IPS-20b (cell line): Measurements from ENCODE around the gene GBP4.
"Not testable (repeated sequence)": the region's sequence is repeated elsewhere in the genome, so short reads cannot be mapped to it uniquely, and the experiment has no call there.

Experiments used
- H3K27ac ChIP-seq: one replicate; pipeline ENCODE4 v1.5.1; 2013; ENCODE audit warnings: low read length
- H3K27me3 ChIP-seq: 2 replicates; pipeline ENCODE4 v1.6.1; 2013; ENCODE audit warnings: mild to moderate bottlenecking, low read length, inconsistent platforms; ENCODE audit not compliant: insufficient read depth
- H3K36me3 ChIP-seq: 2 replicates; pipeline ENCODE4 v1.6.1; 2013; ENCODE audit warnings: low read depth, mild to moderate bottlenecking, inconsistent platforms, low read length, moderate library complexity; ENCODE audit not compliant: insufficient read depth
- H3K4me1 ChIP-seq: 2 replicates; pipeline ENCODE4 v1.6.1; 2013; ENCODE audit warnings: mild to moderate bottlenecking, control low read depth, inconsistent platforms, low read length, moderate library complexity; ENCODE audit not compliant: insufficient read depth
- H3K4me3 ChIP-seq: 2 replicates; pipeline ENCODE4 v1.5.1; 2013; ENCODE audit warnings: mild to moderate bottlenecking, low read length, inconsistent platforms
- H3K9ac ChIP-seq: 2 replicates; pipeline ENCODE4 v1.6.1; 2013; ENCODE audit warnings: low read depth, mild to moderate bottlenecking, inconsistent platforms, low read length, moderate library complexity
- H3K9me3 ChIP-seq: 2 replicates; pipeline ENCODE4 v1.6.1; 2013; ENCODE audit warnings: mild to moderate bottlenecking, low read depth, low read length, inconsistent platforms; ENCODE audit not compliant: insufficient read depth

Gene GBP4

GRCh38 chr1:89198491-89199072 lies at the start of gene GBP4:
GBP4 (minus strand) TSS chr1:89198942; CDS start chr1:89198834, 108 bp downstream.
- H3K36me3 ChIP-seq, result no peaks in the 10 kb centered on the region
- H3K4me1 ChIP-seq, result no peaks in the 10 kb centered on the region
- H3K9me3 ChIP-seq, result no peaks in the 10 kb centered on the region
- H3K27ac ChIP-seq, result no peak within 1 kb of the TSS
- H3K9ac ChIP-seq, result no peak within 1 kb of the TSS
- H3K4me3 ChIP-seq, result no peak within 1 kb of the TSS
- H3K27me3 ChIP-seq, result no peaks in the 10 kb centered on the region

GRCh38 chr1:89243046-89243445 lies 44.3 kb upstream of the GBP4 start:
- Histone ChIP-seq H3K9me3 (no peaks in the 10 kb centered on the region), H3K4me1 (peaks cover 14% of the 10 kb centered on the region; the same call in 1 of the 2 replicates), H3K36me3 (no peaks in the 10 kb centered on the region), H3K27me3 (no peaks in the 10 kb centered on the region), H3K27ac (no peak overlapping the region), H3K4me3 (no peak overlapping the region), H3K9ac (no peak overlapping the region)

- Histone ChIP-seq H3K4me1 (no peaks in the 10 kb centered on the region), H3K36me3 (no peaks in the 10 kb centered on the region), H3K27me3 (no peaks in the 10 kb centered on the region), H3K9me3 (peaks cover 21% of the 10 kb centered on the region), H3K9ac (no peak overlapping the region), H3K27ac (no peak overlapping the region), H3K4me3 (no peak overlapping the region)
Measured at GRCh38 chr1:89221341-89221740, 22.6 kb upstream of the GBP4 start.

GRCh38 chr1:89219851-89220250 lies 21.1 kb upstream of the GBP4 start:
- H3K9ac ChIP-seq, result not testable (repeated sequence)

GRCh38 chr1:89218941-89219340 lies 20.2 kb upstream of the GBP4 start:
- H3K36me3 ChIP-seq, H3K4me3 ChIP-seq, H3K27ac ChIP-seq, H3K4me1 ChIP-seq, H3K27me3 ChIP-seq, H3K9ac ChIP-seq: not testable (repeated sequence)
- peaks cover 31% of the 10 kb centered on the region for H3K9me3 ChIP-seq

More at GRCh38 chr1:89219851-89220250, 21.1 kb upstream of the GBP4 start:
- not testable (repeated sequence) for H3K4me3 ChIP-seq, H3K36me3 ChIP-seq, H3K27ac ChIP-seq, H3K27me3 ChIP-seq, H3K4me1 ChIP-seq
- H3K9me3 ChIP-seq, result peaks cover 25% of the 10 kb centered on the region

- no peaks in the 10 kb centered on the region for H3K4me1 ChIP-seq
- H3K36me3 ChIP-seq, result no peaks in the 10 kb centered on the region
- H3K9me3 ChIP-seq, result peaks cover 63% of the 10 kb centered on the region
- H3K4me3 ChIP-seq, result no peak overlapping the region
- no peak overlapping the region for H3K9ac ChIP-seq
- no peak overlapping the region for H3K27ac ChIP-seq
- no peaks in the 10 kb centered on the region for H3K27me3 ChIP-seq
Measured at GRCh38 chr1:89213347-89213746, 14.6 kb upstream of the GBP4 start.

DNA sequence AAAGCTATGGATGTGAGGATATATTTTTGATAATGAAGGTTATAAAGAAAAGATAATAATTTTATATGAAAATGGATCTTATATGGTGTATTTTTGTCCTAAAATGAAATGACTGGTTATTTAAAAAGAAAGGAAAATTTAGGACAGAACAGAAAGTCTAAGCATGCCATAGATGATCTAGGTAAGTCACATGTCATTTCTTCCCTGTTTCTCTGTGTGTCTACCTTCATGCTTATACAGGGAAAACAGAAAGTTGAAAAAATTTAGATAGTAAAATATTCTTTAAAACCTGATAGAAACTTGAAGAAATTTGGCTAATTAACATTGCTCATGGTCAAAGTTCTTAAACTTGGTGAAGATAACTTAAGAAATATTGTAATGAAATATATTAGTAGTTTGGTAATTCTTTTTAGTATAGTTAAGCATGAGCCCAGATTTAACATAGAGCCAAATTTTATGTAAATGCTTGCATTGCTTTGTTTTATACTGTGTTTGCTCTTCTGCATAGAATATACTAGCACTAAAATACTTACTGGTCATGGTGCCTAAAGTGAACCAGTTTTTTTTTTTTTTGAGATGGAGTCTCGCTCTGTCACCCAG lies 12.4 kb upstream of the GBP4 start:
- H3K27me3 ChIP-seq, result no peaks in the 10 kb centered on the region
- H3K9ac ChIP-seq, result no peak overlapping the region
- peaks cover 60% of the 10 kb centered on the region for H3K9me3 ChIP-seq
- H3K27ac ChIP-seq, result no peak overlapping the region
- H3K36me3 ChIP-seq, result no peaks in the 10 kb centered on the region
- H3K4me3 ChIP-seq, result no peak overlapping the region
- H3K4me1 ChIP-seq, result no peaks in the 10 kb centered on the region

GRCh38 chr1:89206373-89206772 lies 7.6 kb upstream of the GBP4 start:
- H3K9ac ChIP-seq, result no peak overlapping the region
- H3K4me1 ChIP-seq, result no peaks in the 10 kb centered on the region
- H3K36me3 ChIP-seq, result no peaks in the 10 kb centered on the region
- H3K27ac ChIP-seq, result no peak overlapping the region
- H3K27me3 ChIP-seq, result no peaks in the 10 kb centered on the region
- peaks cover 57% of the 10 kb centered on the region for H3K9me3 ChIP-seq
- H3K4me3 ChIP-seq, result no peak overlapping the region

GRCh38 chr1:89203166-89203565 lies 4.4 kb upstream of the GBP4 start:
- H3K4me3 ChIP-seq, result no peak overlapping the region
- no peaks in the 10 kb centered on the region for H3K27me3 ChIP-seq
- H3K4me1 ChIP-seq, result no peaks in the 10 kb centered on the region
- no peaks in the 10 kb centered on the region for H3K36me3 ChIP-seq
- H3K9me3 ChIP-seq, result peaks cover 33% of the 10 kb centered on the region
- H3K9ac ChIP-seq, result no peak overlapping the region
- no peak overlapping the region for H3K27ac ChIP-seq

DNA sequence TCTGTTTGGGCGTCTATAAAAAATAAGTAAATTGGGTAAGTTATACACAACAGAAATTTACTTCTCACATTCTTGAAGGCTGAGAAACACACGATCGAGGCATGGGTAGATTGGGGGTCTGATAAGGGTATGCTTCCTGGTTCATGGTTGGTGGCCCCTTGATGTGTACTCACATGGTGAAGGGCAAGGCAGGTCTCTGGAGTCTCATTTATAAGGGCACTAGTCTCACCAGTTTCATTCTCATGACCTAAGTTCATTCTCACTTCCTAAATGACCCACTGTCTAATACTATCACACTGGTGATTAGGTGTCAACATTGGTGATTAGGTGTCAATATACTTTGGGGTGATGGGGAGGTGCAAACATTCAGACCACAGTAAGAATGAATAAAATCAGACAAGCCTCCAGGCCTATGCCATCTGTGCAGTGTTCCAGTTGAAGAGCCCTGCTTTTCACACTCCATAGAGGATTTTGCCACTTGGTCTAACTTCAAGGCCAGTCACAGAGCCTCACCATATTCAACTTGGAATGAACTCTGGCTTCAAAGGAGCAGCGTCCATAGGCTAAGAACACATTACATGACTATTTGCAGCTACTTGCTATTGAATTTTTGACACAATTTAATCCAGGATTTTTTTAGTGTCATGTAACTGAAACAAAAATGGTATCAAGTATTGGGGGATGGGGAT lies 2.5 kb upstream of the GBP4 start:
- Histone ChIP-seq H3K9me3 (peaks cover 23% of the 10 kb centered on the region), H3K4me1 (no peaks in the 10 kb centered on the region), H3K36me3 (no peaks in the 10 kb centered on the region), H3K27ac (no peak overlapping the region), H3K4me3 (no peak overlapping the region), H3K9ac (no peak overlapping the region), H3K27me3 (no peaks in the 10 kb centered on the region)

- H3K27me3 ChIP-seq, result no peaks in the 10 kb centered on the region
- peaks cover 19% of the 10 kb centered on the region for H3K9me3 ChIP-seq
- H3K4me3 ChIP-seq, result no peak overlapping the region
- H3K27ac ChIP-seq, result no peak overlapping the region
- H3K4me1 ChIP-seq, result no peaks in the 10 kb centered on the region
- no peak overlapping the region for H3K9ac ChIP-seq
- no peaks in the 10 kb centered on the region for H3K36me3 ChIP-seq
Measured at GRCh38 chr1:89200663-89201062, 1.9 kb upstream of the GBP4 start.

DNA sequence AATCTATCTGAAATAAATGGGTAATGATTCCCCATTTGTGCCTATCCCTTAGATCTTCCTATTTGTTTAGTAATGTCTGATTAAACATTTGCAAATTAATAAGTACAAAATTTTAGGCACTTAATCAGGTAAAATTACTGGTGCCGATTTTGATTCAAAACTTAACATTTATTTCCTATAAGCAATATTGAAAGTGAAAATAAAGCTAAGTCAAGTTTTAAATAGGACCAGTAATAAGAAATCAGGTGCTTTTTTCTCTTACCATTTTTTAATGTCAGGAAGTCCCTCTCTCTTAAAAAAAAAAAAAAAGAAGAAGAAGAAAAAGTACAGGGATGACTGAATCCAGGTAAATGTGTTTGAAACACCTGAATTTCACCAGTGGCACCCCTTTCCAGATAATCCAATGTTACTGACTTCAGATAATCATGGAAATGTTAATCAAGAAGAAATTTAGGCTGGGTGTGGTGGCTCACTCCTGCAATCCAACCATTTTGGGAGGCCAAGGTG lies 836 bp upstream of the GBP4 start:
- H3K27ac ChIP-seq, result no peak overlapping the region
- peaks cover 8% of the 10 kb centered on the region; the same call in 1 of the 2 replicates for H3K9me3 ChIP-seq
- H3K27me3 ChIP-seq, result no peaks in the 10 kb centered on the region
- no peaks in the 10 kb centered on the region for H3K36me3 ChIP-seq
- H3K4me3 ChIP-seq, result no peak overlapping the region
- H3K4me1 ChIP-seq, result no peaks in the 10 kb centered on the region
- no peak overlapping the region for H3K9ac ChIP-seq
